GM12872 (cell line): ENCODE results near the gene SARDH.

Experiments used
- TF ChIP-seq, protein P1 (sequence below): IDR thresholded peaks from 3 replicates; pipeline ENCODE4 v1.5.1; 2011; ENCODE audit warnings: low read depth, mild to moderate bottlenecking, low read length, moderate library complexity; ENCODE audit not compliant: insufficient read depth

Gene SARDH

DNA sequence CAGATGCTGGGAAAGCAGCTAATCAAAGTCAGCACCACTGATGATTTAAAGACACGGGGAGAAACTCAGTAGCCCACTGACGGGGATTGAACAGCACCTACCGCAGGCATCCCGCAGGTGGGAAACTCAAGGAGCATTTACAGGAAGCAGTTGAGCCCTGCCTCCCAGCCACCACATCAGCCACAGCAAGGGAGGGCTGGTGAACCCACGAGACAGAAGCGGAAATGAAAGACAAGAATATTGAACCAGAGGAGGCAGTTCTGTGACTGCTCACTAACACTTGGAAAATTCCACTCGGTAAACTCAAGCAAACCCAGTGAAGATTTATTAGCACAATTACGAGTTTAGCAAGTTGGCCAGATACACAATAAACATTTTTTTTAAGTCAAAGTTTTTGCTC is 118.4 kb downstream of the SARDH start:
- TF ChIP-seq, protein P1, sequence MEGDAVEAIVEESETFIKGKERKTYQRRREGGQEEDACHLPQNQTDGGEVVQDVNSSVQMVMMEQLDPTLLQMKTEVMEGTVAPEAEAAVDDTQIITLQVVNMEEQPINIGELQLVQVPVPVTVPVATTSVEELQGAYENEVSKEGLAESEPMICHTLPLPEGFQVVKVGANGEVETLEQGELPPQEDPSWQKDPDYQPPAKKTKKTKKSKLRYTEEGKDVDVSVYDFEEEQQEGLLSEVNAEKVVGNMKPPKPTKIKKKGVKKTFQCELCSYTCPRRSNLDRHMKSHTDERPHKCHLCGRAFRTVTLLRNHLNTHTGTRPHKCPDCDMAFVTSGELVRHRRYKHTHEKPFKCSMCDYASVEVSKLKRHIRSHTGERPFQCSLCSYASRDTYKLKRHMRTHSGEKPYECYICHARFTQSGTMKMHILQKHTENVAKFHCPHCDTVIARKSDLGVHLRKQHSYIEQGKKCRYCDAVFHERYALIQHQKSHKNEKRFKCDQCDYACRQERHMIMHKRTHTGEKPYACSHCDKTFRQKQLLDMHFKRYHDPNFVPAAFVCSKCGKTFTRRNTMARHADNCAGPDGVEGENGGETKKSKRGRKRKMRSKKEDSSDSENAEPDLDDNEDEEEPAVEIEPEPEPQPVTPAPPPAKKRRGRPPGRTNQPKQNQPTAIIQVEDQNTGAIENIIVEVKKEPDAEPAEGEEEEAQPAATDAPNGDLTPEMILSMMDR = no peak

DNA sequence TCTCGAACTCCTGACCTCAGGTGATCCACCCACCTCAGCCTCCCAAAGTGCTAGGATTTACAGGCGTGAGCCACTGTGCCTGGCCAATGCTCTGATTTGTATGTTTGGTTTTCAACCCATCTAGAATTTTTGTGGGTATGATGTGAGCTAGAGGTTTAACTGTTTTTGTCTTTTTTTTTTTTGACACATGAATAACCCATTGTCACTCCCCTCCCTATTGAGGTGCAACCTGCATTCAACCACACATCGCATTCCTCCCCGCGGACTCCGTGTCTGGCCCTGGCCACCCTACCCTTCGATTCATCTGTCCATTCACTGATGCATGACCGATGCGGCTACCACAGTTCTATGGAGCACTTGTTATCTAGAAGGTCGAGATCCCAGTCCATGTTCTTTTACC is 119.4 kb downstream of the SARDH start:
- TF ChIP-seq, protein P1 = no peak

DNA sequence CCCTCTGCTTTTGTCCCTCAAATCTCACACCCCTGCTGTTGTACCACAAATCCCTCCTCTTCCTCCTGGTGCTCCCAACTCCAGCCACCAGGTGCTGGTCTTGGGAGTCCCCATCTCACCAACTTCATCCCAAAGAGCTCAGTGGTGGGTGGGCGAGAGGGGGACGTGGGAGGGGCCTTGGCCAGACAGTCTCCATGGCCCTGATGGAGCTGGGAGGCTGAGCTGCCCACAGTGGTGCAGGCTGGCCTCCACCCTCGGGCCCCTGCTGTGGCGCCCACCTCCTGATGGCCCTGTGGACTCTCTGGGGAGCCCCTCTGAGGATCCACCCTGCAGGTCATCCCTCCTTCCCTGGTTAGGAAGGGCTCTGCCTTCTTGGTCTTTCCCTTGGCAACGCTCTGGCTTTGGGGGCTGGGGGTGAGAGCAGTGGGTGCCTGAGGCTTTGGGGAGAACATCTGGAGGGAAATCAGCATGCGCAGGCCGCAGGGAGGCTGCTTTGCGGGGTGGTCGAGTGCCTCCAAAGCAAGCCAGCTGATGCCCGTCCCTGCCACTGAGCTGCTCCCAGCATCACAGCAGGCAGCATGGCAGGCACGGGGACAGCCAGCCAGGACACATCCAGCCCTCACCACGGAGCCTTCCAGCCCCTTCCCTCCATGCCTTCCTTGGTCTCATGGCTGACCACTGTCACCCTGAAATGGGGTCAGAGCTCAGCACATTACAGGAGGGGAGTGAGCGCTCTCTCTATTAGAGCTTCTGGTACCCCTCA is 121.3 kb downstream of the SARDH start:
- TF ChIP-seq, protein P1 = no peak

DNA sequence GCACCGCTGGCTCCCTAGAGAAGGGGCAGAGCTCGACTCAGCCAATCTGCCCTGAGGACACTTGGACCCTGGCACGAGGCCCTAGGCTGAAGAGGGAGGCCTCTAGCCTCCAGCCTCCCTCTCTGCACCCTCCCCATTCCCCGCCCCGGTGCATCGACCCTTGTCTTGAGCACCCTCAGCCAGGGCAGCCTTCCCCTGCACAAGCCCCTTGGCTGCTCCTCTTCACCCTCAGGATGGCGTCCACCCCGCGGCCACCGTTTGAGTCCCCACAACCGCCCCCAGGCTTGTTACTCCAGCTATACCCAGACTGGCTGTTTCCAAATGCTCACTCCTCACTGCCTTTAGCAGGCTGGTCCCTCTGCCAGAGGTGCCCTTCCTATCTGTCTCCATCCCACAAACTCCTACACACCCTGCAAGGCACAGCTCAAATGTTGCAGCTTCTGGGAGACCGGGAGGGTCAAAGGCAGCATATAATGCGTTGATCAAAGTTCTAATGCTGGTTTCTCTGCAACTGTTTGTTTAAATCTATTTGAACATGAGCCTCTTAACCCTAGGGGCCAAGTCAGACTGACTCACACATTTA is 122.5 kb downstream of the SARDH start:
- TF ChIP-seq, protein P1 = no peak

DNA sequence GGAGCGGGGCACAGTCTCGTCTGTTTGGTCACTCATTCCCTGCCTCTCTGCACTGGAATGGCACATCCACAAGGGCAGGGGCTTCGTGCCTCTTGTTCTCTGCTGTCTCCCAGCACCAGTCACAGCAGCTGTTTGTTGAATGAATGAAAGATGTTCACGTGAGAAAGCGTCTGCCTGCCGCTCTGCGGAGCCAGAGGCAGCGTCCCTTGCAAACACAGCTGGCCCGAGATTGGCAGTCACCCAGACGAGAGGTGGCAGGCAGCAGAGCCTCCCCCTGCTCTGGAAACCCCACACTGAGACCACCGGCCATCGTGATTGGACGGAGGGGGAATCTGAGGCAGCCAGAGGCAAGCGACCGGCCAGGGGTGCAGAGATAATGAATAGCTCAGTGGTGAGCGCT is 123.0 kb downstream of the SARDH start:
- TF ChIP-seq, protein P1 = no peak

DNA sequence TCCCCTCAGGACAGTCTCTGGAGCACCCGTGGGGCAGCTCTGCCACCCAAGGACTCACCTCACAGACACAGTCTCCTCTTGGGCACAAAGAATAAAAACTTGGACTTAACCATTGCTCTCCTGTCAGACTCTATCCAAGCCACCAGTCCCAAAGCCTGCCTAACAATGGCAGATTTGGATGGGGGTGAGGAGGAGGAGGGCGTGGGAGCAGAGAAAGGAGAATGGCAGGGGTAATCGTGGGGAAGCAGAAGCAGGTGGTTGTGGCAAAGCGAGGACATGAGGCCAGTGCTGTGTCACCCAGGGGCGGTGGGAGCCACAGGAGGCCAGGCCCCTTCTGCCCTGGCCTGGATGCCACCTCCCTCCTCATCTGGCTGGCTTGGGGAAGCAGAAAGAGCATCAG is 123.5 kb downstream of the SARDH start:
- TF ChIP-seq, protein P1 = no peak

DNA sequence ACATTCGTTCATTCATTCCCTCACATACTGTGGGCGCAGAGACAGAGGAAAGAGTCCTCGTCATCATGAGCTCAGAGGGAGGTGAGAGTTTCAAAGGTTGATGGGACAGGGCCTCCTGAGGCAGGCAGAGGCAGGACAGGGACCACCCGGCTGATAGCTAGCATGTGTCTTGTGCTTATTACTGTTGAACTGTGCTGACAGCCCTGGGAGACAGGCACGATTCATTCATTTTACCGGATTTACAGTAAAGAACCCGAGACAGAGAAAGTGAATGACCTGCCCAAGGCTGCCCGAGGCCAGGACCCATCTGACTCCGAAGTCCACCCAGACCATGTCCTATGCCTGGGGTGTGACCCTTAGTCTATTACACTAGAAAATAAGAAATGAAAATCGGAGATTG is 124.1 kb downstream of the SARDH start:
- TF ChIP-seq, protein P1 = no peak
